ENCODE results near the gene ZFAND3.
"Not testable (repeated sequence)": the region's sequence is repeated elsewhere in the genome, so short reads cannot be mapped to it uniquely, and the experiment has no call there.

The ZFAND3 gene

GRCh38 chr6:38049861-38050397 is 230.4 kb downstream of the ZFAND3 start:
- DNase-seq (ENCODE audit: low spot score): not testable (repeated sequence)

GRCh38 chr6:38051819-38052434 is 232.4 kb downstream of the ZFAND3 start:
- no peak for DNase-seq (ENCODE audit: low spot score)

- DNase-seq (ENCODE audit: low spot score): no peak
Observed at GRCh38 chr6:38054527-38055202, 235.1 kb downstream of the ZFAND3 start.

- DNase-seq (ENCODE audit: low spot score): no peak
Observed at GRCh38 chr6:38055203-38055589, 235.7 kb downstream of the ZFAND3 start.

- DNase-seq (ENCODE audit: low spot score): no peak
Observed at GRCh38 chr6:38056361-38056760, 236.8 kb downstream of the ZFAND3 start.

GRCh38 chr6:38057994-38058393 is 238.5 kb downstream of the ZFAND3 start:
- DNase-seq (ENCODE audit: low spot score): peak; percentile 2

GRCh38 chr6:38062066-38062465 is 242.5 kb downstream of the ZFAND3 start:
- DNase-seq (ENCODE audit: low spot score): no peak

- DNase-seq (ENCODE audit: low spot score): no peak
Observed at GRCh38 chr6:38063973-38064372, 244.4 kb downstream of the ZFAND3 start.

GRCh38 chr6:38064431-38064830 is 244.9 kb downstream of the ZFAND3 start:
- DNase-seq (ENCODE audit: low spot score): no peak

- no peak for DNase-seq (ENCODE audit: low spot score)
Observed at GRCh38 chr6:38065734-38066305, 246.3 kb downstream of the ZFAND3 start.

GRCh38 chr6:38067263-38067980 is 247.9 kb downstream of the ZFAND3 start:
- DNase-seq (ENCODE audit: low spot score): no peak

- DNase-seq (ENCODE audit: low spot score): no peak
Observed at GRCh38 chr6:38068854-38069590, 249.5 kb downstream of the ZFAND3 start.

- DNase-seq (ENCODE audit: low spot score): no peak
Observed at GRCh38 chr6:38077488-38078030, 258.0 kb downstream of the ZFAND3 start.

- no peak for DNase-seq (ENCODE audit: low spot score)
Observed at GRCh38 chr6:38078671-38079070, 259.1 kb downstream of the ZFAND3 start.

GRCh38 chr6:38079107-38079506 is 259.6 kb downstream of the ZFAND3 start:
- DNase-seq (ENCODE audit: low spot score): no peak

- no peak for DNase-seq (ENCODE audit: low spot score)
Observed at GRCh38 chr6:38079537-38079936, 260.0 kb downstream of the ZFAND3 start.

GRCh38 chr6:38080360-38080759 is 260.8 kb downstream of the ZFAND3 start:
- no peak for DNase-seq (ENCODE audit: low spot score)

GRCh38 chr6:38080889-38081288 is 261.4 kb downstream of the ZFAND3 start:
- DNase-seq (ENCODE audit: low spot score): no peak

GRCh38 chr6:38085031-38085430 is 265.5 kb downstream of the ZFAND3 start:
- DNase-seq (ENCODE audit: low spot score): no peak

- no peak for DNase-seq (ENCODE audit: low spot score)
Observed at GRCh38 chr6:38086346-38086745, 266.8 kb downstream of the ZFAND3 start.

- no peak for DNase-seq (ENCODE audit: low spot score)
Observed at GRCh38 chr6:38088010-38088409, 268.5 kb downstream of the ZFAND3 start.

GRCh38 chr6:38088829-38089228 is 269.3 kb downstream of the ZFAND3 start:
- no peak for DNase-seq (ENCODE audit: low spot score)
